Ascending aorta (tissue), 2 donors: ENCODE data around the gene STEAP3. TPM values are rescaled to one million over a fixed set of nuclear protein-coding genes. Genes with fewer than 3 reads are reported as not detected.
A peak's percentile ranks its signal among the peaks of the same experiment; 100 is the strongest.

ENCODE experiments used
- DNase-seq, 2 donors: peaks; one replicate each; pipeline ENCODE4 v3.0.0-alpha.2; 2019; ENCODE audit warnings: low spot score in 2 of 2
- H3K27ac ChIP-seq, 2 donors: fragments of 200-600 bp; sonication (generic); one replicate each; pipeline ENCODE4 v1.5.1; 2016 to 2017; ENCODE audit warnings: mild to moderate bottlenecking in 1 of 2
- H3K27me3 ChIP-seq: fragments of 200-600 bp; sonication (generic); one replicate; pipeline ENCODE4 v1.5.1; 2017
- H3K36me3 ChIP-seq, 2 donors: fragments of 200-600 bp; sonication (generic); one replicate each; pipeline ENCODE4 v1.5.1; 2016
- H3K4me1 ChIP-seq, 2 donors: fragments of 200-600 bp; sonication (generic); one replicate each; pipeline ENCODE4 v1.5.1; 2016 to 2017; ENCODE audit warnings: mild to moderate bottlenecking in 1 of 2
- H3K4me3 ChIP-seq, 2 donors: fragments of 200-600 bp; sonication (generic); one replicate each; pipeline ENCODE4 v1.5.1; 2016 to 2017; ENCODE audit warnings: mild to moderate bottlenecking in 1 of 2
- H3K9me3 ChIP-seq, 2 donors: fragments of 200-600 bp; sonication (generic); one replicate each; pipeline ENCODE4 v1.5.1; 2016
- intact Hi-C: fragments of 100-400 bp; cut with DNase I; formaldehyde crosslinking; loops from one replicate; pipeline ENCODE4 v1.15.1; 2023
- total RNA-seq: library from RNA; depleted of rRNA; stranded (reverse); fragments of >200 nt; gene quantifications from one replicate; pipeline ENCODE4 v1.1.0, GENCODE V29; 2016
- TF ChIP-seq, protein P1 (sequence below), 3 experiments: fragments of 200-600 bp in 2 of 3; fragments of 450-650 bp in 1 of 3; sonication (generic) in 2 of 3; IDR thresholded peaks; one replicate each; pipeline ENCODE4 v1.5.1; 2016 to 2019; ENCODE audit warnings: antibody characterized with exemption in 3 of 3, mild to moderate bottlenecking in 1 of 3, moderate library complexity in 1 of 3

The STEAP3 gene
- total RNA-seq, 1 donor from 2014 or later, result 34.5 TPM

DNA sequence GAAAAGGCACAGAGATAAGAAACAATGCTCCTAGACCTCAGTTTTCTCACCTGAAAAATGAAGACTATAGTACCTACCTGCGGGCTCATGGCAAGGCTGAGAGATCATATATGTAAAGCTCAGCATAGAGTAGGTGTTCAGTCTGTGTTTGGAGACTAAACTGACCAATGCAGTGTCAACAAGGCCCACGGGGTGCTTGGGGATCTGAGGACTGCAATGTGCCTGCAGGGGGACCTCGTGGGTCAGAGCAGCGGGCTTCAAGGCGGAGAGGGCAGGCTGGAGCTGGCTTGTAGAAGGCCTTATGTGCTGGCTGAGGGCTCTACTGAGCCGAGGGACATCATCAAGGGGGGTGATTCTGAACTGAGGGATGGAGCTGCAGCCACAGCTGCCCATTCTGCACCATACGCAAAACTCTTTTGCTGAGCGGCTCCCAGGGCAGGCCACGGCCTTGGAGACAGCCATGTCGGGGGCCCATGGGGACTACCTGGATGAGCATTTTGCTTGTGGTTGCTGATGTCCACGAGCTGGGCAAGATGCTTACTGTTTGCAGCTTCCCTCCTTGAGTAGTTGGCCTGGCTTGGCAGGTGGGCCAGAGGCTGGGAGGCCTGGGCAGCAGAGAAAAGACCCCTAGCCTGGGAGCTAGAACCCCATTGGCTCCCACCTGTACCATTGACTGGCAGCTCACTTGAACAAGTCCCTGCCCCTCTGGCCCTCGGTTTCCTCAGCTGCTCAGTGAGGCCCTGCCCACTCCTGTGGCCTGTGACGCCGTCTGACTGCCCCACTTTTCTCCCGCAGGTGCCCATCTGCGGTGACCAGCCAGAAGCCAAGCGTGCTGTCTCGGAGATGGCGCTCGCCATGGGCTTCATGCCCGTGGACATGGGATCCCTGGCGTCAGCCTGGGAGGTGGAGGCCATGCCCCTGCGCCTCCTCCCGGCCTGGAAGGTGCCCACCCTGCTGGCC is 23.5 kb downstream of the STEAP3 start:
- no peaks in the 10 kb centered on the region for H3K27me3 ChIP-seq
- intact Hi-C loops, result no loop called here
- H3K4me3 ChIP-seq, result no peak overlapping the region
- TF ChIP-seq, protein P1, sequence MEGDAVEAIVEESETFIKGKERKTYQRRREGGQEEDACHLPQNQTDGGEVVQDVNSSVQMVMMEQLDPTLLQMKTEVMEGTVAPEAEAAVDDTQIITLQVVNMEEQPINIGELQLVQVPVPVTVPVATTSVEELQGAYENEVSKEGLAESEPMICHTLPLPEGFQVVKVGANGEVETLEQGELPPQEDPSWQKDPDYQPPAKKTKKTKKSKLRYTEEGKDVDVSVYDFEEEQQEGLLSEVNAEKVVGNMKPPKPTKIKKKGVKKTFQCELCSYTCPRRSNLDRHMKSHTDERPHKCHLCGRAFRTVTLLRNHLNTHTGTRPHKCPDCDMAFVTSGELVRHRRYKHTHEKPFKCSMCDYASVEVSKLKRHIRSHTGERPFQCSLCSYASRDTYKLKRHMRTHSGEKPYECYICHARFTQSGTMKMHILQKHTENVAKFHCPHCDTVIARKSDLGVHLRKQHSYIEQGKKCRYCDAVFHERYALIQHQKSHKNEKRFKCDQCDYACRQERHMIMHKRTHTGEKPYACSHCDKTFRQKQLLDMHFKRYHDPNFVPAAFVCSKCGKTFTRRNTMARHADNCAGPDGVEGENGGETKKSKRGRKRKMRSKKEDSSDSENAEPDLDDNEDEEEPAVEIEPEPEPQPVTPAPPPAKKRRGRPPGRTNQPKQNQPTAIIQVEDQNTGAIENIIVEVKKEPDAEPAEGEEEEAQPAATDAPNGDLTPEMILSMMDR (IDR thresholded peaks at IDR 0.05), result no peak
- no peaks in the 10 kb centered on the region for H3K4me1 ChIP-seq
- peak in 1 of 2 donors; percentile 53 for DNase-seq
- peaks cover 0 to 3% of the 10 kb centered on the region in 2 donors for H3K9me3 ChIP-seq
- no peak overlapping the region for H3K27ac ChIP-seq
- peaks cover 15 to 22% of the 10 kb centered on the region in 2 donors for H3K36me3 ChIP-seq

DNA sequence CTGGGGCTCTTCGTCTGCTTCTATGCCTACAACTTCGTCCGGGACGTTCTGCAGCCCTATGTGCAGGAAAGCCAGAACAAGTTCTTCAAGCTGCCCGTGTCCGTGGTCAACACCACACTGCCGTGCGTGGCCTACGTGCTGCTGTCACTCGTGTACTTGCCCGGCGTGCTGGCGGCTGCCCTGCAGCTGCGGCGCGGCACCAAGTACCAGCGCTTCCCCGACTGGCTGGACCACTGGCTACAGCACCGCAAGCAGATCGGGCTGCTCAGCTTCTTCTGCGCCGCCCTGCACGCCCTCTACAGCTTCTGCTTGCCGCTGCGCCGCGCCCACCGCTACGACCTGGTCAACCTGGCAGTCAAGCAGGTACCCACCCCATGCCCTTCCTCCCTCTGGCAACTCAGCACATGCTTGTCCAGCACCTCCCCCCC is 24.2 kb downstream of the STEAP3 start:
- peaks cover 15 to 22% of the 10 kb centered on the region in 2 donors for H3K36me3 ChIP-seq
- DNase-seq, result peak in 1 of 2 donors; percentile 37
- H3K4me1 ChIP-seq, result no peaks in the 10 kb centered on the region
- no peak overlapping the region for H3K27ac ChIP-seq
- no peaks in the 10 kb centered on the region for H3K27me3 ChIP-seq
- TF ChIP-seq, protein P1 (IDR thresholded peaks at IDR 0.05), result no peak
- peaks cover 0 to 3% of the 10 kb centered on the region in 2 donors for H3K9me3 ChIP-seq
- H3K4me3 ChIP-seq, result no peak overlapping the region
- intact Hi-C loops, result no loop called here

DNA sequence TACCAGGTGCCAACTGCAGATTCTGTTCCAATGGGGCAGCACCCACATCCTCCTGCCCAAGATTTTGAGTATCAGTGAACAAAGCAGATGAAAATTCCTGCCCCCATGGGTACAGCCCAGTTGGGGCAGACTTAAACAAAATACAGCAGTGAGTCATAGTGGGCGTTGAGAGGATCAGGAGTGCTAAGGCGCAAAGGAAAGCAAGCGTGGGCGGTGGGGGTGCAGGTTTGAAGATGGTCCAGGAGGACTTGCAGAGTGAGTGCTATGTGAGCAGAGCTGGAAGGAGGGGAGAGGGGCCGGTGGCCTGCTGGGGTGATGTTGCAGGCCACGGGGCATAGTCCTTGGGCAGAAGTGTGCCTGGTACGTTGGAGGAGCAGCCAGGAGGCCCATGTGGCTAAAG is 24.7 kb downstream of the STEAP3 start:
- H3K4me3 ChIP-seq, result no peak overlapping the region
- H3K4me1 ChIP-seq, result peaks cover 0 to 2% of the 10 kb centered on the region in 2 donors
- no peaks in the 10 kb centered on the region for H3K27me3 ChIP-seq
- H3K27ac ChIP-seq, result no peak overlapping the region
- intact Hi-C loops, result no loop called here
- peak in 1 of 2 donors; percentile 57 for DNase-seq
- TF ChIP-seq, protein P1 (IDR thresholded peaks at IDR 0.05), result no peak
- H3K36me3 ChIP-seq, result peaks cover 15 to 22% of the 10 kb centered on the region in 2 donors
- H3K9me3 ChIP-seq, result peaks cover 0 to 3% of the 10 kb centered on the region in 2 donors

DNA sequence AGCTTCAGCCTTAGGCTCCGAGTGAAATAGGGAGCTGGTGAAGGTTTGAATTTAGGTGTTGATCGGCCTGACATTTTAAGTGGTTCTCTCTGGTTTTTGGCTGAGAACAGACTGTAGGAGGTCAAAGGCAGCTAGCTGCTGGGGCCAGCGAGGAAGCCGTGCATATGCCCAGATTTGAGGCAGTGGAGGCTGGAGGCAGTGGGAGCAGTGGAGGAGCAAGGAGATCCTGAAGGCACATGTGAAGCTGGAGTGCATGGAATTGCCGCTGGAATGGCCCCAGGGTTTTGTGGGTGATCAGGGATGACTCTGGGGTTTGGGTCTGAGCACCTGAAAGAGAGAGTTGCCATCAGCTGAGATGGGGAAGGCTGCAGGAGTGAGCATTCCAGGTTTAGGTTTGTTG is 25.1 kb downstream of the STEAP3 start:
- no peak for DNase-seq
- Histone ChIP-seq H3K36me3 (peaks cover 15 to 22% of the 10 kb centered on the region in 2 donors), H3K9me3 (peaks cover 0 to 3% of the 10 kb centered on the region in 2 donors), H3K4me3 (no peak overlapping the region), H3K27ac (no peak overlapping the region), H3K4me1 (peaks cover 0 to 2% of the 10 kb centered on the region in 2 donors), H3K27me3 (no peaks in the 10 kb centered on the region)
- intact Hi-C loops, result no loop called here
- TF ChIP-seq, protein P1 (IDR thresholded peaks at IDR 0.05), result no peak

DNA sequence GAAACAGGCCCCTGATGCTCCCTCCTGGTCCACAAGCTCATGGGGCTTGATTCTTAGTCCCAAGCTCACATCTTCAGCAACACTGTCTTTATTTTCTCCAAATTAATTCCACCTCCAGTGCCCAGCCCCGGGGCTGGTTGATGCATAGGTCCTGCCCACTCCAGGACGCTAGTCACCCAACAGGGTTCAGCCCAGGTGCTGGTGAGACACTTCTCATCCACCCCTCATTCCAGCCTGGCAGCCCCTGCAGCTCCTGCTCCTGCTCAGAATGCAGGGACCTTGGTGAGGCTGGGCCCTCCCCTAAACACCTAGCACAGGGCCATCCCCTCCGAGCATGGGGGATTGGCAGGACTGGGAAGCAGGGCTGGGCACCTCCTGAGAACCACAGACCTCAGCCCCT is 25.7 kb downstream of the STEAP3 start:
- peak in 1 of 2 donors; percentile 57 for DNase-seq

More for the DNA sequence above, 25.7 kb downstream of the STEAP3 start:
- Histone ChIP-seq H3K9me3 (peaks cover 0 to 3% of the 10 kb centered on the region in 2 donors), H3K27me3 (no peaks in the 10 kb centered on the region), H3K4me3 (no peak overlapping the region), H3K36me3 (peaks cover 15 to 22% of the 10 kb centered on the region in 2 donors), H3K4me1 (peaks cover 0 to 2% of the 10 kb centered on the region in 2 donors), H3K27ac (no peak overlapping the region)
- TF ChIP-seq, protein P1 (IDR thresholded peaks at IDR 0.05), result no peak
- intact Hi-C loops, result no loop called here
